ENCODE measurements around the gene ABCA1.

The ABCA1 gene

DNA sequence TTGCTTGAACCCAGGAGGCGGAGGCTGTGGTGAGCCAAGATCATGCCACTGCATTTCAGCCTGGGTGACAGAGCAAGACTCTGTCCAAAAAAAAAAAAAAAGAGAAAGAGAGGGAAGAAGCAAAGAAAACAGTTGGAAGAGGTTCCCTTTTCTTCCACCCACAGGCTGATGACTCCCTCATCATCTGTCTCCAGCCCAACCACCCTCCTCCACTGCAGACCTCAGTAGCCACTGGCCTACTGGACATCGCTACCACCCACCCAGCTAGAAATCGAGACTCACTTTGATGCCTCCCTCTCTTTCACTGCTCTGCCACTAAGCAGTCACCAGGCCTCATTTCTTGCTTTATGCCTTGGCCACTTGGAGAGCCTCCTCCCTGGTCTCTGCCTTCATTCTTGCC, 92.8 kb downstream of the ABCA1 start:
- no peak for DNase-seq

DNA sequence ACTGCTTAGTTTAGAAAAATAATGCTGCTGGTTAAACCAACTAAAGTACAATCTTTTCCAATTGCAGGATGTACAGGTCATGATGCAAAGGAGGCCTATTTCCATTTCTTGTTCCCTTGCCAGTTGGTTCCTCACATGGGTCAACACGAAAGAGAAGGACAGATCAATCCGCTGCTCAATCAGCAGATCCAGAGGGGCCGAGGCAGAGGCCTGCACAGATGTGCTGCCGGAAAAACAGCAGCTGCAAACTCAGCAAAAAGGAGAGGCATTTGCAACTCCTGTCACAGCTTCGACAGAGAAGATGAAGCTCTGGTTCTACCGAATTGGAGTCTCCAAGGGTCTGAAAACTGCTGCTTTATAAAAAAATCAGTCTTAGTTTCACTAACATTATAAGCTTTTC, 94.3 kb downstream of the ABCA1 start:
- no peak for DNase-seq

DNA sequence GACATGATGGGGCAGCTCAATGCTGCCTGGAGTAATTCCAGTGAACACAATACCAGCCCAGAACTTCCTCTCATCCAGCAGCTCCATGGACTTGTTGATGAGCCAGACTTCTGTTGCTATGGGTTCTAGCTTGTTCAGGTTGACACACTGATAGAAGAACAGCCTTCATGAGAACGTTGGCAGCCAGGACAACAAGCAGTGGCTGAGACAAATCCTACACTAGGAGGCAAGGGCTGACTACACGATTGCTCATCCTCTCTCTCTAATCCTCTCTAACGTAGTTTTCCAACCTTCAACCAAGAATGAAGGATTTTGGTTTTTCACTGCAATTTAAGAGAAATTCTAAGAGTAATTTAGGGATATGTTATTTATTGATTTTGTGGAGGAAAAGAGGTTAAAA, 96.3 kb downstream of the ABCA1 start:
- DNase-seq, result no peak

DNA sequence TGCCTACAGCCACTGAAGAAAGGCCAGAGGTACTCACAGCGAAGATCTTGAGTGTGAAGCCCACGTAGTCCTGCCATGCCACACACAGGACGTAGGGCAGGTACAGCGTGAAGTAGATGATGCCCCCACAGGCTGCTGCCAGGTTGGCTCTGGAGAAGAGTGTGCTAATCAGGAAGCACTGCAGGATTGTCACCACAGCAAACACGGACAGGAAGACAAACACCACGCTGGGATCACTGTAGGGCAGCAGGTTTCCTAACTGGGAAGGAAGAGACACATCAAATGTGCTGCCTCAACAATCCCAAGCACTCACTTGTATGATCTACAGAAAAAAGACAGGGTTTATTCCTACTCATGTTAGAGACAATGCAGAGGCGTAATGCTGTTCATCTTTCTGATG, 101.0 kb downstream of the ABCA1 start:
- DNase-seq, result no peak

DNA sequence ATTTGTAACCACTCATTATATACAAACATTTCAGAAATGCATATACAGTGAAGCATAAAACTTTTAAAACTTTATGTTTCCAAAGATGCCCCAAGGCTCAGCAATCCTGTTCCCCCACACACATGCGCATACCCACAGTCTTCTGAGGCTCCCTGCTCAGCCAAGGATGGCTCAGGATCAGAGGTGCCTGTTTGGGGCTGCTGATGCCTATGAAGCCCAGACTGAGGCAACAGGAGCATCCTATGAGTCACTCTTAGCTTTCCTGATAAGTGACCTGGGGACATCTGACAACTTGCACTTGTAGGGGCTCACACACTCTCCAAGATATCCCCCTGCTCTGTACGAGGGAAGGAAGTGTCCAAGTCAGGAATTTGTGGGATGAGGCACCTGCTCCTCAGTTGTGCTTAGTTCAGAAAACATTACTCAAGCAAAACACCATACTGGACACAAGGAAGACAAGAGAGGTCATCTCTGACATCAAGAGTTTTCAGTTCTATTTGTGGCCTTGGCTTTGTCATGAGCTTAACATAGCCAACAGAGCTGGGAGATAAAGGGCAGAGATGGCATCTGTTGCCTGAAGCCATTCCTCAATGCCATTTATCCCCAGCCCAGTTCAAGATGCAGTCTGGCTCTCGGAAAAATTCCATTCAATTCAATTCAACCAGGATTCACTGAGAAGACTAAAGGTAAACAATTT, 101.7 kb downstream of the ABCA1 start:
- no peak for DNase-seq

DNA sequence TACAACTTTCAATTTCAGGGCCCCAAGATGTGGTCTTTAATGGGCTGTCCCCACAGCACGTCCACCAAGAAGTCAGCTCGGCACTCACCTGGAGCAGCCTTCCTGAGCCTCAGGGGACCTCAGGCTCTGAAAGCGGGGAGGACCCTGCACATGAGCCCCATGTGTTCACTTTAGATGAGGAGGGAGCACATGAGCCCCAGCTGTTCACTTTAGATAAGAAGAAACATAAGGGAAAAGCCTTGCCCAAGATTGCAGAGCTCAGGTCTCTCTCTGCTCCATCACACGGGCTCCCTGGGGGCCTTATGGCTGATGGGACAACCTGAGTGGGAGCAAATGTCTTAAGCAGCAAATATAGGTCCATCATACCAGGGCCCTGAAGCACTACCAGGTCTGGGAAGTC, 107.6 kb downstream of the ABCA1 start:
- no peak for DNase-seq

DNA sequence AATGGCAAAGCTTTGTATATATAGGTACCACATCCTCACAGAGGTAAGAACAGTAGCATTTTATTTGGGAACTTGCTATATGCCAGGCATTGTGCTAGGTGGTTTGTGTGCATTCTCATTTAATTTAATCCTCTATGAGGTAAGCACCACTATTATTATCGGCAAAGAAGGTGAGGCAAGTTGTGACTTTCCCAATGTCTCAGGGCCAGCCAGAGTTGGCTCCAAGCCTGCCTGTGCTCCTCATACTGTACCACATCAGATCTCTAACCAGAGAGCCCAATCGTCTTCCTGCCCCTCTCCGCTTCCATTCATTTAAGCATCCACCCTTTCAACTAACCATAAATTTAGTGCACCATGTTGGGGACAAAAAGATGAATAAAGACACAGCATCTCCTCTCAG, 108.9 kb downstream of the ABCA1 start:
- DNase-seq, result no peak

DNA sequence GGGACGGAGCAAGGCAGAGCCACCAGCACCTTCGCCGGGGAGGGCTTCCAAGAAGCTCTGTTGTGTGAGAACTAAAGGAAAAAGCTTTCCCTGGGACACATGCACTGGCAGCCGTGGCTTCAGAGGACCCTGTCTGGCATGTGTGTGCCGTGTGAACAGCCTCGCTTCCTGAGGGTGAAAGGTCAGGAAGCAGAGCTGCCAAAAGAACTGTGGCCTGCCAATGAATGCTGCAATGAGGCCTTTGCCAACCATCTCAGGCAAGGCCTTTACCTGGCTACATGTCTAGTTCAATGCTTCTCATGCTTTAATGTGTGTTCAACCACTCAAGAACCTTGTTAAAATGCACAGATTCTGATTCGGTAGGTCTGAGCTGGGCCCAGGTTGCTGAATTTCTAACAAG, 110.5 kb downstream of the ABCA1 start:
- no peak for DNase-seq

DNA sequence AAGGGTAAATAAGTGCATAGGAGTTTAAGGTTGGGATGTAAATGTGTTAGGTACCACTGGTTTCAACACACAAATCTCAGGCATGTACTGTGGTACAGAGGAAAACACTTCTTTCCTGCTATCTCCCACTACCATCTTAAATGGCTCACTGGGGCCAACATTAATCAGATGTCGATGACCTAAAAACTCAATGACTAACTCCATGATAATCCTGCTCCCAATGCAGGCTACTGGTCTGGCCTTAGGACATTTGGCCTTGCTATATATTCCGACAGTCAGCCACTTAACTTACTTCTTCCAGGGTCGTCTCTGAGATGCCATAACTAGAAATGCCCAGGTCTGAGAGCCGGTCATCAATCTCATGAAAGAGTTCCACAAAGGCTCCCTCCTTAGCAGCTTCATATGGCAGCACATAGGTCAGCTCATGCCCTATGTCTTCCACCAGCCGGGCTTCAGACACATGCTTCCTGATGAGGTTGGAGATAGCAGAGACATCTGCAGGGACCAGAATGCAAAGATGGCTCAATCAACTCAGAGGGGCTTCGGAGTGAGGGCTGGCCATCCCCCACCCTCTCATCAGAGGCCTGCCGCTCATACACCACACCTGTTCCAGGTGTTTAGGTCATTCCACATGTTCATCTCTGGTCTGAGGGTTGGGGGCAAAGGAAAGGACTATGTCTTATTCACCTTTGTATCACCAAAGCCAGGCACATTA, 111.9 kb downstream of the ABCA1 start:
- DNase-seq, result no peak

DNA sequence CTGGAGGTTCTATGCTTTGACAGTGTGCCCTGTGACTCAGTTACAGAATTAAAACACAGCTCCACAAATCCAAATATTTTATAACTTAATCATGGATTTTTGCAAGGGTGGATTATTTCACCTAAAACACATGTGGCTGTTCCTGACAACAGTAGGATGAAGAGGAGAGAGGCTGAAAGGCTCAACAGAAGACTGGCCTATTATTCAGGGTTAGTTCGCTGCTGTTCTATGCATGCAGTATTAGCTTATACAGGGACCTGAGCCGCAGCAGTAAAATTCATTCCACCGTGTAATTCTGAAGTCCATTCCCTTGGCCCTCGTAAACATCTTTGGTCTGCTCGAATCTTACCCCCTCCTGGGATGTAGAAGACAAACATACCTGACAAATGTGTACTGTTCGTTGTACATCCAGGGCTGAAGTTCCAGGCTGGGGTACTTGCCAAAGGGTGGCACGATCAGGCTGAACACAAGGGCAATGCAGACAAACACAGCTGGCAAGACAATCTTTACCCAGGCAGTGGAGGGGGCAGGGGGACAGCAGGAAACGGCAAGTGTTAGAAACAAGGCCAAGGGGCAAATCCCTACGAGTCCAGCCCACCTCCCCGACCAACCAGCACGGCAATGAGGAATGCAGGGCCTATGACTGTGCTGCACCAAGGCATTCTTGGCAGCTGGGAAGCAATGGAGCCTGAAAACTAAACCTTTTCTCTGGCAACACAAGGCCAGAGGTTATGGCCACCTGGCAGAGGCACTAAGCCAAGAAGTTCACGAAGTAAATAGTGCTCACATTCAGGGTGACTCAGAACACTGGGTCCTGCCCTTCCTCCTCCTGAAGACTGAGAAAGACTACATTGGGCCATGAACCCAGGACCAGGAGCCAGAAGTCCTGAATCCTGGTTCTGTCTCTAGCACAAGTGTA, 117.3 kb downstream of the ABCA1 start:
- DNase-seq, result no peak

DNA sequence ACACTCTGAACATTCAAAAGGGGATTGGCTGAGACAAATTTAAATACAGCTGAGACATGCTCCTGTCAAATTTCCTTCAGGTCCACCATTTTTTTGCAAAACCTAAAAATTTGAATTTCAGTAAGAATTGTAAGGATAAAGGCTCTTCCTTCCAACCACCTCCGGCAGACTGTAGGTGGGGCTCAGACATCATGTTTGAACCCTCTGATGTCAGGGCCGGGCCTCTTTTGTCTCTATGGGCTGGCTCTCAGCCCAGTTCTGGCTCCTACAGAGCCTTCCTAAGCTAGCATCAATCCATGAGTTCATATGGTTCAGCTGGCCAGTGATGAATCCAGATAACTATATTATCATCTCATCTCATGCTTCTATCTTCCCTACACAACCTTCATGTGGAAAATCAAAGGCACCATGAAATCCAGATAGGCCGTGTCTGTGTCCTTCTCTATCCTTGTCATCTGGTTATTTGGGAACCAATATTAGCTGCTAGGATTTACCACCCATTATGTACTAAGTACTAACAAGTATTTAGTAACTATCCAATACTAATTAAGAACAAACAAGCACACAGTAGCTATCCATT, 119.8 kb downstream of the ABCA1 start:
- DNase-seq, result no peak

DNA sequence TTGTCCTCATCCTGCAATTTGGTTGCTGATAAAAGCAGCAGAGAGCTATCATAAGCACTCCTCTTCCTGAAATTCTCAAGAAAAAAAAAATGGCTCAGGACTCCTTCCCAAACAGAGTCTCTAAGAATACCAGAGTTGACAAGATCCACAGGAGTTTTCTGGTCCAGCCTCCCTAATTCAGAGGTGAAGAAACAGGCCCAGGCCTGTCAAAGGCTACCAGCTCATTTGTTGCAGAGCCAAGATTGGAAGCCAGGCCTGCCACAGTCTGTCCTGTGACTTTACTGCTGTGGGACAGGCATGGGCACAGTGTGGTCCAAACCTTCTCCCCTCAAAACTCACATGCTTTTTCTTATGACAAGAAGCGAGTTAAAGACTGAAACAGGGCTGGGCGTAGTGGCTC, 122.5 kb downstream of the ABCA1 start:
- no peak for DNase-seq

DNA sequence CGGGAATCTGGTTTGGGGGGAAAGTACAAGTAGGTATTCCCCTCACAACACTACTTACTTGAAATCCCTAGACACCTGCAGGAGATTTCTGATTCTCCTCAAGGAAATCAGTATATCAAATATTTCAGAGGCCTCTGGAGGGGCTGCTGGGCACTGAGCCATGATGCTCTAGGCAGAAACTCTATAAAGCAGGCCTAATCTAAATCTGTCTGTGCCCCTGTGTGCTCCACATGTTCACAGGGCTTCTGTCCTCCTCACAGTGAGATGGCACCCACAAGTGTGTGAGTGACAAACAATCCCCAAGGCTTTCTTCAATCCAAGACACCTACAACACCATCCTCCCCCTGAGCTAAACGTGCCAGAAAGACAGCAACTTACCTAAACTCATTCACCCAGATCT, 125.0 kb downstream of the ABCA1 start:
- DNase-seq, result no peak

DNA sequence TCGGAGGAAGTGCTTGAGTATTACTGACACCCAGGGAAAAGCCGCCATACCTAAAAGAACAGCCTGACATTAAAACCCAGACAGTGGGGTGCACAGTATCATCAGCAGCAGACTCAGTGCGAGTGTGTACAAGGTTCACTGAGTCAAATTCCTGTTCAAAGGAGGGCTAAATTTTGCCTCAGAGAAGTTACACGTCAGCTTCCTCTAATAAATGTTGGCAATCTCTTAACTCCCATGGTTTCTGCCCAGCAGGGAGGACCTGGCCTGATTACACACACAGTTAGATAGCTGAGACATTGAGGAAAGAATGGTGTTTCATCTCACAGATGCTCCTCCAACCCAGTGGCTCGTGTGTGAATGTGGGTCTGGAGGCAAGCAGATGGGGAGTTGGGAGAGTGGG, 125.8 kb downstream of the ABCA1 start:
- no peak for DNase-seq

DNA sequence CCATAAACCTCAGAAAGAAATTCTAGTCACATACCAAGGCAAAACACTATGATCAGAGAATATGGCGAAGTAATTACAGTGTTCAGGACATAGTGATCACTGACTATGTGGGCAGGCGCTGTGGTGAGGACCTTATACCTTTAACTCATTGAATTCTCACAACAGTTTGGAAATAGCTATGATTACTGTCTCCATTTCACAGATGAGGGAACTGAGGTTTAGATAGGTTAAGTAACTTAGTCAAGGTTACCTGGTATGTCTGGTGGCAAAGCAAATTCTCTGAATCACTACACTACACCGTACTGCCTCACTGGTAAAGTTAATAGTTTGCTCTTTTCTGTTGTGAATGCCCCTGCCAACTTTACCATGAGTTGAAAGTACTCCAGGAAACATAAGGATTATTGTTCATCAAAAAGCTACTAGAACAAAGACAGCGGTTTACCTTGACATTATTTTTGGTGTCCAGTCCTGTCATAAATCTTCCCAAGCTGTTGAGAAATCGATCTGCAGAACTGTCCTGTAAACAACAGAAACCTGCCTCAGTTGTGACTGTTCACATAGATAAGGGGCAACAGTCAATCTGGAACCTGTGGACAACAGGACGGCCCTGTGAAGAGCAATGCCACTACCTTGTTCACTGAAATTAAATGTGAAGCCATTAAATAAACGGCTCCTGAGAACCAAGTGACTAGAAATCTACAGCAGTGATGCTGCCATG, 127.7 kb downstream of the ABCA1 start:
- no peak for DNase-seq

DNA sequence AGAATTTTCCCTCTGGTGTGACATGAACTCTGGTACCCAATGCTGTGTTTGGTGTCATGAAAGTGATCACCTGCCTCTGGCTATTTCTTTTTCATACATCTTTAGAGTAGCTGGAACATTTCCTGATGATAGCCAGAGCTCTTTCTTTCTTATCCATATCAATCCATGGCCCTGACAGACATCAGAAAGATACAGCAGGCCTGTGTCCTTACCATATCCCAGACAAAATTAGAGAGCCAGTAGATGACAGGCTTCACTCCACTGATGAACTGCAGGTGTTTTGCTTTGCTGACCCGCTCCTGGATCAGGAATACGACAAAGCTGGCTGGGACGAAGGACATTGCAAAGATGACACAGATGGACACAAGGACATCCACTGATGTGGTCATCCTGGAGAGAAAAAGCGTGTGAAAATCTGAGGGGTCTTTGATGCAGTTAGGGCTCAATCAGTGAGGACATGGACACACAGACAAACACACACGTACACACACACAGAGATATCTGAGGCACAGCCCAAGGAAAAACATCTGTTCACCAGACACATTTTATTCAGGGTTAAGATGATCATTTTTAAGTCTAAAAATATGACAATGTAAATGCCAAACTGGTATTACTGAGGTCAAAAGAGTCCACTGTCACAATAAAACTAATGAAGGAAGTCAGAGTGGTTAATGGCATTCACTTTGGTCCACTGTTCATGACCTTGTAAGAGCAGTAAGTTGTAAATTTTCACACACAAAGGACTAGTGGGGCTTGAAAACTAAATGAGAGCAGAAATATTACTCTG, 129.6 kb downstream of the ABCA1 start:
- no peak for DNase-seq

DNA sequence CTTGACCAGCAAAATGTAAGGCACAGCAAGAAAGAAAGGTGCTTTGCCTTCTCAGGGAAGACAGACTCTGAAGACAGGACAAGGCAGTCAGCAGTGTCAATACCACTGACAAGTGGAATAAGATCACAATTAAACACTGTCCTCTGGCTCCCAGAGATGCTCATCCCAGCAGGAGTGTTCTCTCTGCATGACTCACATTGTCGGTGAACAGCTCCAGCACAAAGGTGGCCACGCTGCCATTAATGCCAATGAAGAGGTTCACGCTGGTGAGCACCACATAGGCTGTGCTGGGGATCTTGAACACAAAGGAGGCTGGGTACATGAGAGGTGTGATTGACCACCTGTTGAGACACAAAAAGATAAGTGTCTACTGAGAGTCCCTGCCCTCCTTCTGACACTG, 132.1 kb downstream of the ABCA1 start:
- DNase-seq, result no peak

DNA sequence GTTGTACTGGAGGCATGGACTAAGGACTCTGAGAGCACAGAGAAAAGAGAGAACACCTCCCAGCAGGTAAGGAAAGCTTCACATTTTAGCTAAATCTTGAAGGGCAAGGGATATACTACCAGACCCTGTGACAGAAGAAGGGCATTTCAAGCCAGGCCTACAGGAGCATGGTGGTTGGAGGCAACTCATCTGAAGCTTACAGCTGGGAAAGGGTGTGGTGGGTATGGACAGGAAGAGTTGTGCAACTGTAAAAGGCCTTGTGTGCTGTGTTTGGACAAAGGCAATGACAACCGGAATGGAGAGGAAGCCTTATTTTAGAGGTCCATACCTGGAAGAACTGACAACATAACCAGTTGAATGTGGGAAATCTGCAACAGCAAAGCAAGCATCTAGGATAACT, 132.9 kb downstream of the ABCA1 start:
- DNase-seq, result no peak

DNA sequence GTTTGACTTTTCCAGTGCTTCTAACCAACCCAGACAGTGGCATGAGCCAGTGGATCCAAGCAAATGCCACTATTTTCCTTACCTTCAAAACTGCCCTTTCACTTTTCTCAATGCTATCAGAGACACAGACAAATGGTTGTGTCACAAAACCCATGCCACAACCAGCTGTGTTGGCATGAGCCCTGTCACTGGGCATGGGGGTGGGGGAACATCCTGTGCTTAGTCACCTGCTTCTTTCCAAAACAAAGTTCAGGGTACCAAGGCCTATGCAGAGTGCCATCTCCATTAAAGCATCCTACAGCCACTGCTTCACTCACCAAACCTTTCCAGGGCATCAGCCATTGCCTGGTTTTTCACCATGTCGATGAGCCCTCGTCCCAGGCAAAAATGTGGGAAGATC, 133.9 kb downstream of the ABCA1 start:
- DNase-seq, result no peak

DNA sequence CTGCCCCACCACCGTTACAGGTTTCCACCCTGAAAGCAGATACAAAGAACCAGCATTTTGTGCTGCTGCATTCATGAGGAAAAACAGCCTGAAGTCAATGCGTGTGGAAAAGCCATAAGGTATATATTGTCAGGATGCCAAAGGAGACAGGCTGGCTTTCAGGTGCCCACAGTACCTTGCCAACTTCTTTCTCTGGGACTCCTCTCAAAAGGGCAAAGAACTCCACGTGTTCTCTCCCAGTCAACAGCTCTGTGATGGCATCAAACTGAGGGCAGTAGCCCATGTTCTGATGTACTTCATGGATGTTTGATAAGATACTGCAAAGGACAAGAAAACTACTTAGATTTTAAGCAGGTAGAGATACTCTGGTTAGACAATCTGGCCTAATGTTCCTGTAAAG, 139.7 kb downstream of the ABCA1 start:
- DNase-seq, result no peak

DNA sequence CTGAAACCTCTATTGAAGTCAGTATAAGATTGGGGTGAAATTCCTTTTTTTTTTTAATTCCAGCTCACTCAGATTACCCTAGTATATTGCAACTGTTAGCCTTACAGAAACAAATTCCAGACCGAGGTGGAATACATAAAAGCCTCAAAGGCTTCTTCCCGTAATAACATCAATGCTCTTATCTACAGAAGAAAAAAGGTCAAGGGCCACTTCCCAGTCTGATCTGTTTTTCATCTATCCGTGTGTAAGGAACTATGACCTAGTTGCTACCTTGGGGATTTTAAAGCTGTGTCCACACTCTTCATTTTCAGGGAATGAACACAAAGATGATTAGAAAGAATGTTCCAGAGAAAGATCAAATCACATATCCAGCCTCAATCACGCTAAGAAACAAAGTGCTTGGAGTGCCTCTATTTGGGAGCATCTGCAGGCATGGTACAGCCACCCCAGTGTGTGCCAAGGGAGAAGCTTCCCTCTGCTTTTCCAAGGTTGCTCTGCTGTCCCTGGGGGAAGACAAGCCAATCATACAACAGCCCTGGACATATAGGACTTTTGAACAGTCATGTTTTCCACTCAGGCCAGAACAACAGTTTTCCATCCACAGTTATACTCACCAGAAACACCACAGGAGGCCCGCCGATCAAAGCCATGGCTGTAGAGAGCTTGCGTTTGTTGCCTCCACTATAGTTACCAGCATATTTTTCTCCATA, 140.5 kb downstream of the ABCA1 start:
- DNase-seq, result no peak

All from activated CD4-positive, alpha-beta T cell treated with anti-CD3 and anti-CD28 coated beads, Interleukin-2, amount 50 U/mL, for 1 hour (primary cell).